HL-60 (cell line): ENCODE data around the gene TTYH2.

Experiments
- CTCF ChIP-seq: IDR thresholded peaks from one replicate; pipeline ENCODE4 v1.5.1; 2011; ENCODE audit warnings: low read length, control low read depth, inconsistent platforms; ENCODE audit not compliant: insufficient read depth
- TF ChIP-seq, protein P1 (sequence below): IDR thresholded peaks from 2 replicates; pipeline ENCODE4 v1.6.1; 2012; ENCODE audit warnings: low read depth; ENCODE audit not compliant: insufficient replicate concordance

DNA sequence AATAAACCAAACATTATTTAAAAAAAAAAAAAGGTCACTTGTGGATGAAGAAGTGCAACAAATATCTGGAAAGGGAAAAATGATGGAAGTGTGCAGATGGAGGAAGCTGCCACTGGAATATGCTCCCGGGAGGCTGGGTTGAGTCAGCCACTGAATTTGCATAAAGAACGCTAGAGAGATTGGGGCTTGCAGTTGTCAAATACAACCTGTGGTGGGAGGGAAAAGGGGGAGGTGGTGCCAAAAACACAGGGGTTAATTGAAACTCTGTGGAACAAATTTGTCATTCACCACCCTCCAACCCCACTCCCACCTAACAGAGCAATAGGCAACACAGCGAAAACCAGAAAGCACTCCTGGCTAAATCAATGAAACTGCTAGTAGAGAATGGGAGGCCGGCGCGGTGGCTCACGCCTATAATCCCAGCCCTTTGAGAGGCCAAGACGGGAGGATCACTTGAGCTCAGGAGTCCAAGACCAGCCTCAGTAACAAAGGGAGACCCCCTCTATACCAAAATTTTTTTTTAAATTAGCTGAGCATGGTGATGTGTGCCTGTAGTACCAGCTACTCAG lies 47.5 kb upstream of the TTYH2 start:
- no peak for TF ChIP-seq CTCF
- TF ChIP-seq, protein P1, sequence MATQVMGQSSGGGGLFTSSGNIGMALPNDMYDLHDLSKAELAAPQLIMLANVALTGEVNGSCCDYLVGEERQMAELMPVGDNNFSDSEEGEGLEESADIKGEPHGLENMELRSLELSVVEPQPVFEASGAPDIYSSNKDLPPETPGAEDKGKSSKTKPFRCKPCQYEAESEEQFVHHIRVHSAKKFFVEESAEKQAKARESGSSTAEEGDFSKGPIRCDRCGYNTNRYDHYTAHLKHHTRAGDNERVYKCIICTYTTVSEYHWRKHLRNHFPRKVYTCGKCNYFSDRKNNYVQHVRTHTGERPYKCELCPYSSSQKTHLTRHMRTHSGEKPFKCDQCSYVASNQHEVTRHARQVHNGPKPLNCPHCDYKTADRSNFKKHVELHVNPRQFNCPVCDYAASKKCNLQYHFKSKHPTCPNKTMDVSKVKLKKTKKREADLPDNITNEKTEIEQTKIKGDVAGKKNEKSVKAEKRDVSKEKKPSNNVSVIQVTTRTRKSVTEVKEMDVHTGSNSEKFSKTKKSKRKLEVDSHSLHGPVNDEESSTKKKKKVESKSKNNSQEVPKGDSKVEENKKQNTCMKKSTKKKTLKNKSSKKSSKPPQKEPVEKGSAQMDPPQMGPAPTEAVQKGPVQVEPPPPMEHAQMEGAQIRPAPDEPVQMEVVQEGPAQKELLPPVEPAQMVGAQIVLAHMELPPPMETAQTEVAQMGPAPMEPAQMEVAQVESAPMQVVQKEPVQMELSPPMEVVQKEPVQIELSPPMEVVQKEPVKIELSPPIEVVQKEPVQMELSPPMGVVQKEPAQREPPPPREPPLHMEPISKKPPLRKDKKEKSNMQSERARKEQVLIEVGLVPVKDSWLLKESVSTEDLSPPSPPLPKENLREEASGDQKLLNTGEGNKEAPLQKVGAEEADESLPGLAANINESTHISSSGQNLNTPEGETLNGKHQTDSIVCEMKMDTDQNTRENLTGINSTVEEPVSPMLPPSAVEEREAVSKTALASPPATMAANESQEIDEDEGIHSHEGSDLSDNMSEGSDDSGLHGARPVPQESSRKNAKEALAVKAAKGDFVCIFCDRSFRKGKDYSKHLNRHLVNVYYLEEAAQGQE = no peak
